Natural killer cell treated with Interleukin-12 subunit alpha and Interleukin-12 subunit beta and Interleukin-15 and Interleukin-18, amount 100 ng/mL, for 72 hours (primary cell): Measurements from ENCODE around the gene CYTH3. TPM values are rescaled to one million over a fixed set of nuclear protein-coding genes. Genes with fewer than 3 reads are reported as not detected.

ENCODE experiments used
- ATAC-seq, 2 donors: fragments of 150-1000 bp; cut with Tn5 transposase in 1 of 2; sonication (Bioruptor Pico), chemical (Tn5 transposase) in 1 of 2; 2 replicates each; pipeline ENCODE4 v1.10.0; 2021
- DNase-seq: peaks from one replicate; pipeline ENCODE4 v3.0.0; 2022; ENCODE audit warnings: low spot score
- H3K27ac Mint-ChIP-seq, 2 donors: 1 replicate in 1 of 2; 2 replicates in 1 of 2; pipeline ENCODE4 v1.8.0; 2022; ENCODE audit warnings: mixed read lengths in 2 of 2, mild to moderate bottlenecking in 1 of 2, moderate library complexity in 1 of 2
- H3K27me3 Mint-ChIP-seq, 2 donors: 1 replicate in 1 of 2; 2 replicates in 1 of 2; pipeline ENCODE4 v1.8.0; 2022; ENCODE audit warnings: mixed read lengths in 2 of 2
- H3K36me3 Mint-ChIP-seq: one replicate; pipeline ENCODE4 v1.8.0; 2022; ENCODE audit warnings: mixed read lengths
- H3K4me1 Mint-ChIP-seq, 2 donors: 1 replicate in 1 of 2; 2 replicates in 1 of 2; pipeline ENCODE4 v1.8.0; 2022; ENCODE audit warnings: low read depth in 2 of 2, mixed read lengths in 2 of 2, mild to moderate bottlenecking in 1 of 2
- H3K4me3 Mint-ChIP-seq: one replicate; pipeline ENCODE4 v1.8.0; 2022; ENCODE audit warnings: mixed read lengths
- H3K9me3 Mint-ChIP-seq: 2 replicates; pipeline ENCODE4 v1.8.0; 2022; ENCODE audit warnings: mixed read lengths
- total RNA-seq, 2 donors: library from RNA; stranded (reverse); gene quantifications; one replicate each; pipeline ENCODE4 v1.2.3, GENCODE V29; 2022

CYTH3 gene
- total RNA-seq, 2 donors from 2014 or later = 0.64 to 5.4 TPM

- DNase-seq = no peak
- Mint-ChIP-seq H3K4me1 (peaks cover 13 to 44% of the 10 kb centered on the region in 2 donors), H3K27ac (no peak overlapping the region), H3K27me3 (no peaks in the 10 kb centered on the region), H3K9me3 (no peaks in the 10 kb centered on the region), H3K4me3 (no peak overlapping the region), H3K36me3 (no peaks in the 10 kb centered on the region)
- no peak for ATAC-seq
Measured at GRCh38 chr7:6258440-6259182, 13.8 kb downstream of the CYTH3 start.

- ATAC-seq (no peak), DNase-seq (no peak)
- Mint-ChIP-seq H3K4me1 (peaks cover 13 to 44% of the 10 kb centered on the region in 2 donors), H3K27me3 (no peaks in the 10 kb centered on the region), H3K4me3 (no peak overlapping the region), H3K36me3 (no peaks in the 10 kb centered on the region), H3K9me3 (no peaks in the 10 kb centered on the region), H3K27ac (no peak overlapping the region)
Measured at GRCh38 chr7:6257675-6258074, 14.7 kb downstream of the CYTH3 start.

- Mint-ChIP-seq H3K36me3 (no peaks in the 10 kb centered on the region), H3K4me3 (peak overlapping the region; percentile 22), H3K9me3 (no peaks in the 10 kb centered on the region), H3K4me1 (peaks cover 13 to 42% of the 10 kb centered on the region in 2 donors), H3K27me3 (peaks cover 0 to 8% of the 10 kb centered on the region in 2 donors), H3K27ac (peak overlapping the region in 1 of 2 donors; percentile 36)
- DNase-seq = no peak
- peak; percentile 69 to 87 for ATAC-seq
Measured at GRCh38 chr7:6256677-6257535, 15.5 kb downstream of the CYTH3 start.

GRCh38 chr7:6256109-6256483 lies 16.3 kb downstream of the CYTH3 start:
- H3K4me3 Mint-ChIP-seq = no peak overlapping the region
- peak overlapping the region in 1 of 2 donors; percentile 36 for H3K27ac Mint-ChIP-seq
- H3K4me1 Mint-ChIP-seq = peaks cover 13 to 45% of the 10 kb centered on the region in 2 donors
- no peaks in the 10 kb centered on the region for H3K9me3 Mint-ChIP-seq
- DNase-seq (no peak), ATAC-seq (no peak)
- H3K27me3 Mint-ChIP-seq = peaks cover 0 to 13% of the 10 kb centered on the region in 2 donors
- no peaks in the 10 kb centered on the region for H3K36me3 Mint-ChIP-seq

- Mint-ChIP-seq H3K4me1 (peaks cover 13 to 47% of the 10 kb centered on the region in 2 donors), H3K27ac (no peak overlapping the region), H3K36me3 (no peaks in the 10 kb centered on the region), H3K4me3 (no peak overlapping the region), H3K9me3 (no peaks in the 10 kb centered on the region), H3K27me3 (peaks cover 0 to 22% of the 10 kb centered on the region in 2 donors)
- ATAC-seq (no peak), DNase-seq (no peak)
Measured at GRCh38 chr7:6254866-6255265, 17.6 kb downstream of the CYTH3 start.

- no peak for DNase-seq
- H3K4me3 Mint-ChIP-seq = no peak overlapping the region
- peak overlapping the region in 1 of 2 donors; percentile 35 for H3K27ac Mint-ChIP-seq
- ATAC-seq = no peak
- peaks cover 0 to 41% of the 10 kb centered on the region in 2 donors for H3K27me3 Mint-ChIP-seq
- no peaks in the 10 kb centered on the region for H3K36me3 Mint-ChIP-seq
- H3K4me1 Mint-ChIP-seq = peaks cover 13 to 51% of the 10 kb centered on the region in 2 donors
- H3K9me3 Mint-ChIP-seq = no peaks in the 10 kb centered on the region
Measured at GRCh38 chr7:6252748-6253147, 19.7 kb downstream of the CYTH3 start.

GRCh38 chr7:6252341-6252746 lies 20.1 kb downstream of the CYTH3 start:
- H3K9me3 Mint-ChIP-seq = no peaks in the 10 kb centered on the region
- peaks cover 0 to 41% of the 10 kb centered on the region in 2 donors for H3K27me3 Mint-ChIP-seq
- peak overlapping the region in 1 of 2 donors; percentile 35 for H3K27ac Mint-ChIP-seq
- peaks cover 13 to 47% of the 10 kb centered on the region in 2 donors for H3K4me1 Mint-ChIP-seq
- DNase-seq (no peak), ATAC-seq (no peak)
- no peak overlapping the region for H3K4me3 Mint-ChIP-seq
- no peaks in the 10 kb centered on the region for H3K36me3 Mint-ChIP-seq

- Mint-ChIP-seq H3K27me3 (peaks cover 0 to 41% of the 10 kb centered on the region in 2 donors), H3K36me3 (no peaks in the 10 kb centered on the region), H3K4me1 (peaks cover 6 to 40% of the 10 kb centered on the region in 2 donors), H3K27ac (no peak overlapping the region), H3K9me3 (no peaks in the 10 kb centered on the region), H3K4me3 (no peak overlapping the region)
- ATAC-seq = no peak
- no peak for DNase-seq
Measured at GRCh38 chr7:6251653-6252052, 20.8 kb downstream of the CYTH3 start.

- Mint-ChIP-seq H3K4me3 (no peak overlapping the region), H3K27me3 (peaks cover 0 to 41% of the 10 kb centered on the region in 2 donors), H3K36me3 (no peaks in the 10 kb centered on the region), H3K9me3 (no peaks in the 10 kb centered on the region), H3K4me1 (peaks cover 0 to 33% of the 10 kb centered on the region in 2 donors), H3K27ac (no peak overlapping the region)
- DNase-seq (no peak), ATAC-seq (peak; percentile 49 to 71)
Measured at GRCh38 chr7:6250364-6250833, 22.0 kb downstream of the CYTH3 start.

GRCh38 chr7:6249043-6249442 lies 23.4 kb downstream of the CYTH3 start:
- no peak for ATAC-seq
- H3K4me1 Mint-ChIP-seq = peaks cover 0 to 30% of the 10 kb centered on the region in 2 donors
- peaks cover 0 to 41% of the 10 kb centered on the region in 2 donors for H3K27me3 Mint-ChIP-seq

GRCh38 chr7:6248581-6248980 lies 23.8 kb downstream of the CYTH3 start:
- DNase-seq (no peak), ATAC-seq (no peak)
- no peak overlapping the region for H3K4me3 Mint-ChIP-seq
- no peaks in the 10 kb centered on the region for H3K9me3 Mint-ChIP-seq
- peaks cover 0 to 31% of the 10 kb centered on the region in 2 donors for H3K4me1 Mint-ChIP-seq
- no peaks in the 10 kb centered on the region for H3K36me3 Mint-ChIP-seq
- peaks cover 0 to 41% of the 10 kb centered on the region in 2 donors for H3K27me3 Mint-ChIP-seq
- no peak overlapping the region for H3K27ac Mint-ChIP-seq

More at GRCh38 chr7:6249043-6249442, 23.4 kb downstream of the CYTH3 start:
- Mint-ChIP-seq H3K9me3 (no peaks in the 10 kb centered on the region), H3K4me3 (no peak overlapping the region), H3K36me3 (no peaks in the 10 kb centered on the region), H3K27ac (no peak overlapping the region)
- DNase-seq = no peak

GRCh38 chr7:6246251-6246917 lies 26.0 kb downstream of the CYTH3 start:
- Mint-ChIP-seq H3K4me1 (peaks cover 1 to 34% of the 10 kb centered on the region in 2 donors), H3K9me3 (no peaks in the 10 kb centered on the region), H3K36me3 (no peaks in the 10 kb centered on the region), H3K27ac (peak overlapping the region in 1 of 2 donors; percentile 5), H3K27me3 (peaks cover 0 to 28% of the 10 kb centered on the region in 2 donors), H3K4me3 (no peak overlapping the region)
- no peak for ATAC-seq
- DNase-seq = no peak

GRCh38 chr7:6244021-6244420 lies 28.4 kb downstream of the CYTH3 start:
- no peak for DNase-seq
- Mint-ChIP-seq H3K36me3 (no peaks in the 10 kb centered on the region), H3K9me3 (no peaks in the 10 kb centered on the region), H3K27me3 (peaks cover 0 to 10% of the 10 kb centered on the region in 2 donors), H3K4me3 (no peak overlapping the region), H3K4me1 (peaks cover 14 to 36% of the 10 kb centered on the region in 2 donors), H3K27ac (no peak overlapping the region)
- ATAC-seq = no peak
